Calu3 (cell line): ENCODE results near the gene CHMP6. TPM values are rescaled to one million over a fixed set of nuclear protein-coding genes. Genes with fewer than 3 reads are reported as not detected.

Experiments
- BruUV-seq: library from RNA; stranded (reverse); fragments of 400-500 nt; replicated peaks from 2 replicates; lab custom pipeline; 2021; lab: Mats Ljungman, UMichigan
- CTCF ChIA-PET: fragments of 300-600 bp; sonication (Branson Sonifier 250); formaldehyde crosslinking; loops from one replicate; lab custom pipeline; 2022; ENCODE audit warnings: antibody characterized with exemption; lab: Charles Lee
- DNase-seq: peaks from one replicate; pipeline ENCODE4 v3.0.0; 2022
- H3K27ac Mint-ChIP-seq: one replicate; pipeline ENCODE4 v1.8.0; 2022; ENCODE audit warnings: mixed read lengths; ENCODE audit not compliant: unreplicated experiment
- H3K27me3 Mint-ChIP-seq: one replicate; pipeline ENCODE4 v1.8.0; 2022; ENCODE audit warnings: mixed read lengths; ENCODE audit not compliant: unreplicated experiment
- H3K36me3 Mint-ChIP-seq: one replicate; pipeline ENCODE4 v1.8.0; 2022; ENCODE audit warnings: mild to moderate bottlenecking, moderate library complexity, mixed read lengths; ENCODE audit not compliant: insufficient read depth, unreplicated experiment
- H3K4me1 Mint-ChIP-seq: one replicate; pipeline ENCODE4 v1.8.0; 2022; ENCODE audit warnings: mild to moderate bottlenecking, low read depth, mixed read lengths; ENCODE audit not compliant: unreplicated experiment
- H3K4me3 Mint-ChIP-seq: one replicate; pipeline ENCODE4 v1.8.0; 2022; ENCODE audit warnings: mild to moderate bottlenecking, low read depth, moderate library complexity, mixed read lengths; ENCODE audit not compliant: unreplicated experiment
- H3K9me3 Mint-ChIP-seq: one replicate; pipeline ENCODE4 v1.8.0; 2022; ENCODE audit warnings: low read depth, mixed read lengths; ENCODE audit not compliant: unreplicated experiment
- CTCF ChIP-seq: fragments of 200-600 bp; IDR thresholded peaks from one replicate; pipeline ENCODE4 v1.8.0; 2022; ENCODE audit warnings: antibody characterized with exemption; ENCODE audit not compliant: unreplicated experiment
- intact Hi-C: fragments of 100-400 bp; cut with micrococcal nuclease; formaldehyde crosslinking; loops from one replicate; pipeline ENCODE4 v1.10.0; 2022; ENCODE audit not compliant: unreplicated experiment
- total RNA-seq: library from RNA; stranded (reverse); gene quantifications from 2 replicates; pipeline ENCODE4 v1.2.3, GENCODE V29; 2022

CHMP6 gene
- total RNA-seq, 1 experiment from 2014 or later: 27.9 TPM

GRCh38 chr17:80978499-80979497 is 12.8 kb upstream of the CHMP6 start:
- Mint-ChIP-seq H3K9me3 (no peaks in the 10 kb centered on the region), H3K27ac (no peak overlapping the region), H3K4me3 (no peak overlapping the region), H3K27me3 (peaks cover 52% of the 10 kb centered on the region), H3K36me3 (peaks cover 6% of the 10 kb centered on the region), H3K4me1 (peaks cover 13% of the 10 kb centered on the region)
- intact Hi-C loops: no loop called here
- CTCF ChIA-PET: no interaction called here
- no peak for DNase-seq
- BruUV-seq: no TSS peak
- no peak for TF ChIP-seq CTCF

GRCh38 chr17:80979547-80980378 is 11.9 kb upstream of the CHMP6 start:
- Mint-ChIP-seq H3K4me3 (no peak overlapping the region), H3K27me3 (peaks cover 49% of the 10 kb centered on the region), H3K9me3 (no peaks in the 10 kb centered on the region), H3K36me3 (peaks cover 7% of the 10 kb centered on the region), H3K27ac (no peak overlapping the region), H3K4me1 (peaks cover 13% of the 10 kb centered on the region)
- no peak for DNase-seq
- BruUV-seq: no TSS peak
- intact Hi-C loops: loop anchor here (2.0 kb wide), 1 partner anchor 553 kb away; no protein-coding TSS in a partner anchor
- CTCF ChIA-PET: no interaction called here
- TF ChIP-seq CTCF: no peak

GRCh38 chr17:80980397-80981061 is 11.1 kb upstream of the CHMP6 start:
- intact Hi-C loops: loop anchor here (2.0 kb wide), 1 partner anchor 554 kb away; no protein-coding TSS in a partner anchor
- DNase-seq: no peak
- H3K27me3 Mint-ChIP-seq: peaks cover 53% of the 10 kb centered on the region
- TF ChIP-seq CTCF: no peak
- H3K27ac Mint-ChIP-seq: no peak overlapping the region
- peaks cover 13% of the 10 kb centered on the region for H3K4me1 Mint-ChIP-seq
- peaks cover 7% of the 10 kb centered on the region for H3K36me3 Mint-ChIP-seq
- CTCF ChIA-PET: no interaction called here
- BruUV-seq: no TSS peak
- H3K9me3 Mint-ChIP-seq: no peaks in the 10 kb centered on the region
- H3K4me3 Mint-ChIP-seq: peak overlapping the region; percentile 3
